ENCODE results near the gene FHL2.

FHL2 gene

DNA sequence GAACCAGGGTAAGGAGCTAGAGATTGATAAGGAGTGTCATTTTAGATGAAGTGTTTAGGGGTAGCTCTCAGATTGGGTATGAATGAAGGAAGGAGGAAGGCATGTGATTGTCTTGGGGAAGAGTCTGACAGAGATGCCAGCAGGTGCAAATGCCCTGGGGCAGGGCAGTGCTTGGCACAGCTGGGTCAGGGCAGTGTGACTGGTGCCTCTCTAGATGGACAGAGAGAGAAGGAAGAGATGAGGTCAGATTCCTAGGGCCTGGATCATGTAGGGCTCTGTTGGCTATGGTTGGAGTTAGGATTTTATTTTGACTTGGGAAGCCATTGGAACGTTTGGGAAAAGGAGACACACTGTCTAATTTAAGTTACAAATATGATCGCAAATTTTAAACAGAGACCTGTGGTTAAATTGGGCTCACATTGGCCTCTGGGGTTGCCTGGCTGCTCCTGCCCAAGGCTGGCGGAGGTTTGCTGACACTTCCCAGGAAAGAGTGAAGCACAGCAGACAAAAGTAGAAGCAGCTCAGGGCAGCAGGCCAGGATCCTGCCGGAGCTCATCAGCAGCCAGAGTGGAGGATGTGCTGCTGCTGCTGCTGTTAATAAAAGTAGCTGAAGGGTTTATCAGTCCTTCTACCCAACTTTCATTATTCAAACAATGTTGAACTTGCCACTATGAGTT lies 32.7 kb upstream of the FHL2 start:
- TF ChIP-seq SIN3A (IDR thresholded peaks at IDR 0.05; ENCODE audit: borderline replicate concordance, insufficient read depth, low read length) (no peak), POLR2AphosphoS5 (IDR thresholded peaks at IDR 0.05; ENCODE audit: low read depth, low read length) (no peak), TAF1 (IDR thresholded peaks at IDR 0.05; ENCODE audit: borderline replicate concordance, insufficient read depth, low read length) (no peak), FOXP2 (optimal IDR thresholded peaks at IDR 0.05; ENCODE audit: borderline replicate concordance, extremely low read depth, extremely low read length, insufficient read depth) (no peak)
- TF ChIP-seq, protein P1, sequence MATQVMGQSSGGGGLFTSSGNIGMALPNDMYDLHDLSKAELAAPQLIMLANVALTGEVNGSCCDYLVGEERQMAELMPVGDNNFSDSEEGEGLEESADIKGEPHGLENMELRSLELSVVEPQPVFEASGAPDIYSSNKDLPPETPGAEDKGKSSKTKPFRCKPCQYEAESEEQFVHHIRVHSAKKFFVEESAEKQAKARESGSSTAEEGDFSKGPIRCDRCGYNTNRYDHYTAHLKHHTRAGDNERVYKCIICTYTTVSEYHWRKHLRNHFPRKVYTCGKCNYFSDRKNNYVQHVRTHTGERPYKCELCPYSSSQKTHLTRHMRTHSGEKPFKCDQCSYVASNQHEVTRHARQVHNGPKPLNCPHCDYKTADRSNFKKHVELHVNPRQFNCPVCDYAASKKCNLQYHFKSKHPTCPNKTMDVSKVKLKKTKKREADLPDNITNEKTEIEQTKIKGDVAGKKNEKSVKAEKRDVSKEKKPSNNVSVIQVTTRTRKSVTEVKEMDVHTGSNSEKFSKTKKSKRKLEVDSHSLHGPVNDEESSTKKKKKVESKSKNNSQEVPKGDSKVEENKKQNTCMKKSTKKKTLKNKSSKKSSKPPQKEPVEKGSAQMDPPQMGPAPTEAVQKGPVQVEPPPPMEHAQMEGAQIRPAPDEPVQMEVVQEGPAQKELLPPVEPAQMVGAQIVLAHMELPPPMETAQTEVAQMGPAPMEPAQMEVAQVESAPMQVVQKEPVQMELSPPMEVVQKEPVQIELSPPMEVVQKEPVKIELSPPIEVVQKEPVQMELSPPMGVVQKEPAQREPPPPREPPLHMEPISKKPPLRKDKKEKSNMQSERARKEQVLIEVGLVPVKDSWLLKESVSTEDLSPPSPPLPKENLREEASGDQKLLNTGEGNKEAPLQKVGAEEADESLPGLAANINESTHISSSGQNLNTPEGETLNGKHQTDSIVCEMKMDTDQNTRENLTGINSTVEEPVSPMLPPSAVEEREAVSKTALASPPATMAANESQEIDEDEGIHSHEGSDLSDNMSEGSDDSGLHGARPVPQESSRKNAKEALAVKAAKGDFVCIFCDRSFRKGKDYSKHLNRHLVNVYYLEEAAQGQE (IDR thresholded peaks at IDR 0.05; ENCODE audit: insufficient read depth in 1 of 2, low read depth in 2 of 2, low read length in 2 of 2) = no peak

DNA sequence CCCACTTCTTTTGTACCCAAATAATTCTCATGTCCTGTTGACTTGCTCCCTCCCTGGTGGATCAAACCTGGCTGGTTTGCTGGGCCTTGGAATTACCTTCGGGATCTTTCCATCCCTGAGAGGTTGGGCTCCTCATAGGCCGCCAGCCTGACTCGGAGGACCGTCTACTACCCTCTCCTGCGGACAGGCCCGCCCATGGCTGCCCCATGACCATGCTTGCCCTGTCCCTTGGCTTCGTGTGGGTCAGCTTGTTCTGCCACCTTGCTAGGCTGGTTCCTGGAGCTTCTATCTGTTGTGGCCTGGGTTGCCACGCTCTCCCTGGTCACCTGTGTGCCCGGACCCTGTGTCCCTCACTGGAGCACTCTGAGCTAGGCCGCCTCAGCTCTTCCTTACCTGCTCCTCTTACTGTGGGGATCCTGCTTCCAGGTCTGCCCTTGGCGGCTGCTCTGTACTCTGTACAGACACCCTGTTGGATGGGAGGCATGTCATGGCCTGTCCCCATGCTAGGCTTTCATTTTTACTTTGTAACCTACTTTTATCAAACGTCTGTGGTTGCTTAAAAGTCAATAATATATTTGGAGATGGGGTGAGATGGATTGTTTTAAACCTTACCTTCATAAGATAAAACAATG lies 29.7 kb upstream of the FHL2 start:
- TF ChIP-seq SIN3A (IDR thresholded peaks at IDR 0.05; ENCODE audit: borderline replicate concordance, insufficient read depth, low read length) = no peak

DNA sequence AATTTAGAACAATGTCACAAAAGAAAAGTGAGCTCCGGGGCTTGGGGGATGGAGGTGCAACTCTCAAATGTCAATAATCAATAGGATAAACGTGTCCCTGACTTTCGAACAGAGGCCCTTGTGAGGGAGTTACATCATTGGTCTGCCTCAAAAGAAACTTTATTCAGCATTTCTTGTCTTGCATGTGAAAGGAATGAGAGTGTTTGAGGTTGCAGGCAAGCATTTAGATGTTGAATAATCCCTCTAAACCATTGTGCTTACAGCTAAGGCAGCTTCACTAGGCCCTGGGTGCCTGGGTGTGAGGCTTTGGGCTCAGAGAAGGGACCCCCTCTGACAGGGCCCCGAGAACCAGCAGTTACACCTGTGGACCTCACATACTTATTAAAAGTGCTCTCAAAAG lies 28.6 kb upstream of the FHL2 start:
- TF ChIP-seq FOXP2 (optimal IDR thresholded peaks at IDR 0.05; ENCODE audit: borderline replicate concordance, extremely low read depth, extremely low read length, insufficient read depth) (no peak), TAF1 (IDR thresholded peaks at IDR 0.05; ENCODE audit: borderline replicate concordance, insufficient read depth, low read length) (no peak), POLR2AphosphoS5 (IDR thresholded peaks at IDR 0.05; ENCODE audit: low read depth, low read length) (no peak), SIN3A (IDR thresholded peaks at IDR 0.05; ENCODE audit: borderline replicate concordance, insufficient read depth, low read length) (no peak)
- TF ChIP-seq, protein P1 (IDR thresholded peaks at IDR 0.05; ENCODE audit: insufficient read depth in 1 of 2, low read depth in 2 of 2, low read length in 2 of 2) = no peak

DNA sequence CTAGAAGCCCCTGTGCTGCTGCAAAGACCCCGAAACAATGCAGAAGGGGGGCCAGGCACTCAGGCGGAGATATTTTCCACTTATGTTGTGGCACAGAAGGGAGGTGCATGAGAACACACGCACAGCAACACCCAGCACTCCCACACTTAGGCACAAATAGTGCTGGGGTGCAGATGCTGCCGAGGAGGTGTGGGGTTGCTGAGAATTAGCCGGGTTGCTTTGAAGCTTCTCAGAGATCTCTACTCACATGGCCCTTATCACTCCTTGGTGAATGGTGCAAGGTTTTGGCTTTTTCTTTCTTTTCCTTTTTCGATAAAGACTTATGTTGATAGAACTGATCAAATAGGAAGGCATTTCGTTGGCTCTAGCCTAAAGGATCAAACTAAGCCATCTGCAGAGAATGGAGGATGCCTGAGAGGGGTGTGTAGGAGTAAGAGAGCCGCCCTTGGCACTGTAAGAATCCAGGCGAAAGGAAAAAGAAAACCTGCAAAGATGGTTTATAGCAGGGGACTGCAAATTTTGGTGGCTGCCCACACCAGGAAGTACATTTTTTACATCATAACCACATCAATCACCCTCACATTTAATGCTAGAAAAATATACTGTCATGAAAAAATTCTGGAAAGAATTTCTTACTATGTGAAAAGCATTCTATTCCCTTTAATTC lies 27.9 kb upstream of the FHL2 start:
- no peak for TF ChIP-seq TAF1 (IDR thresholded peaks at IDR 0.05; ENCODE audit: borderline replicate concordance, insufficient read depth, low read length)
- no peak for TF ChIP-seq FOXP2 (optimal IDR thresholded peaks at IDR 0.05; ENCODE audit: borderline replicate concordance, extremely low read depth, extremely low read length, insufficient read depth)
- TF ChIP-seq POLR2AphosphoS5 (IDR thresholded peaks at IDR 0.05; ENCODE audit: low read depth, low read length) = no peak
- TF ChIP-seq SIN3A (IDR thresholded peaks at IDR 0.05; ENCODE audit: borderline replicate concordance, insufficient read depth, low read length) = no peak
- TF ChIP-seq, protein P1 (IDR thresholded peaks at IDR 0.05; ENCODE audit: insufficient read depth in 1 of 2, low read depth in 2 of 2, low read length in 2 of 2) = no peak

DNA sequence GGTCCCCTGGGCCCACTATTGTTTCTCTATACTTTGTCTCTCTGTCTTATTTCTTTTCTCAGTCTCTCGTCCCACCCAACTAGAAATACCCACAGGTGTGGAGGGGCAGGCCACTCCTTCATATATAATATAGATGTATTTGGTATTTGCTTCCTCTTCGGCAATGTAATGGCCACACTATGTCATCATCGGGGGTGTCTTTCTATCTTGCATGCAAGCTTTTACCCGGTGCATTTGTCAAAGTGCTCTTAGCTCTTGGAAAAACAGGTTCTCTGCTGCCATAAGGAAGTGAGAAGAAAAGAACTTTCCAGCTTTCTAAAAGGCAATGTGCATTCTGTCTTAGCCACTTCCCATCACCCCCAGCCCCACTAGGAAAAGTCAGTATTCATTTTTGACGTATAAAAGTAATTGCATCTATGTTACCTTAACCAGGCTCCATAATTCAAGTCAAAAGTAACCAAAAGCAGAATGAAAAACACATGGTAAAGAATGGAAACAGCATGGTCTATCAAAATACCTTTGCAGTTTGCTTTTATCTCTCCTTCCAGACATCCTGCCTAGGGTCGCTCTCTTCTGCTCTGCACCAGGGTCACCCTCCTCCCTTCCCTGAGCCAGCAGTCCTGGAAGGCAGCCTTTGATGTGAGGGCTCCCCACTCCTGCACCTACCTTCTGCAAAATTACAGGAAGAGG lies 27.2 kb upstream of the FHL2 start:
- no peak for TF ChIP-seq TAF1 (IDR thresholded peaks at IDR 0.05; ENCODE audit: borderline replicate concordance, insufficient read depth, low read length)
- TF ChIP-seq SIN3A (IDR thresholded peaks at IDR 0.05; ENCODE audit: borderline replicate concordance, insufficient read depth, low read length) = no peak
- TF ChIP-seq POLR2AphosphoS5 (IDR thresholded peaks at IDR 0.05; ENCODE audit: low read depth, low read length) = no peak
- TF ChIP-seq, protein P1 (IDR thresholded peaks at IDR 0.05; ENCODE audit: insufficient read depth in 1 of 2, low read depth in 2 of 2, low read length in 2 of 2) = no peak
- no peak for TF ChIP-seq FOXP2 (optimal IDR thresholded peaks at IDR 0.05; ENCODE audit: borderline replicate concordance, extremely low read depth, extremely low read length, insufficient read depth)

Measured in PFSK-1 (cell line).